GM19099 (cell line): ENCODE results near the gene TTC9C.

Source experiments
- POLR2A ChIP-seq: IDR thresholded peaks from 3 replicates; pipeline ENCODE4 v1.6.1; 2011; ENCODE audit warnings: low read depth; ENCODE audit not compliant: insufficient read length; ENCODE audit errors: extremely low read depth

Gene TTC9C

DNA sequence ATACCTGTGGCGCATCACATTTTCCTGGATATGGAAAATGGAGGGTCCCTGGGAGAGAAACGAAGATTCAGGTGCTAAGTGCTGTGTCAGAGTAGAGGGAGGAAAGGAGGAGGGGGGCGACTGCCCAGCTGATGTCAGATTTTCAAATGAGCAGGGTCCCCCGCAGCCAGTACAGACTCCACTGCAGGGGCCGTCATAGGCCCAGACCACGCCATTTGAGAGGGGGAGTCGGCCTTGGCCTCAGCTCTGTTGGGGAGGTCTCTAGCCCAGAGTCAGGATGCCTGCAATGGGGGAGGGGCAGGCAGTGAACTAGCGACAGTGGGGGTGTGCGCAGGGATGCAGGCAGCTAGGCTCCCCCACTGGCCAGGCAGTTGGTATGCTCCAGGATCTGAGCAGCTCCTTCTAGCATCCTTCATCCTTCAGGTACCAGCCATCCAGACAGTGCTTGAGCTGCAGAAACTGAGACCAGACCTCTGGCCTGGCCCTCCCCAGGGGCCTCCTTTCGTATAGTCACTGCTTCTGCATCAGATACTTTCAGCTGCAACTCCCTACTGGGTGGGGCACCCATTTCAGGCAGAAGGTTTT, 20.9 kb upstream of the TTC9C start, which contains the start of the genes BSCL2 and GNG3:
Gene BSCL2, minus strand, starts transcription at position 148 of the 585 bp plus-strand sequence. CDS start 229 bp downstream, outside the sequence.
Gene GNG3, plus strand, starts transcription at position 400 of the 585 bp plus-strand sequence. CDS start 620 bp downstream, outside the sequence.
- no peak for TF ChIP-seq POLR2A

DNA sequence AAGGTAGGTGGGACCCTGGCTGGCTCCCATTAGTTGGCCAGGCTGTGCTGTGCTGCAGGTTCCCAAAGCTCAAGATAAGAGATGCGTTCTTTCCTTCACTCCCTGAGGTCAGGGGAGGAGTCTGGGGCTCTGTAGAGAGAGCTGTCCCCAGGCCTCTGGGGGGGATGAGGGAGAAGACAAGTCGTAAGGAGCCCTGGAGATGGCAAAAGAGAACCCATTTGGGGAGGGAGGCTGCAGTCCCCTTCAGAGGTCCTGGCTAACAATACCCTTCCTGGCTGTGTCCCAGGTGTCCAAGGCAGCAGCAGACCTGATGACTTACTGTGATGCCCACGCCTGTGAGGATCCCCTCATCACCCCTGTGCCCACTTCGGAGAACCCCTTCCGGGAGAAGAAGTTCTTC, 19.9 kb upstream of the TTC9C start:
- no peak for TF ChIP-seq POLR2A

DNA sequence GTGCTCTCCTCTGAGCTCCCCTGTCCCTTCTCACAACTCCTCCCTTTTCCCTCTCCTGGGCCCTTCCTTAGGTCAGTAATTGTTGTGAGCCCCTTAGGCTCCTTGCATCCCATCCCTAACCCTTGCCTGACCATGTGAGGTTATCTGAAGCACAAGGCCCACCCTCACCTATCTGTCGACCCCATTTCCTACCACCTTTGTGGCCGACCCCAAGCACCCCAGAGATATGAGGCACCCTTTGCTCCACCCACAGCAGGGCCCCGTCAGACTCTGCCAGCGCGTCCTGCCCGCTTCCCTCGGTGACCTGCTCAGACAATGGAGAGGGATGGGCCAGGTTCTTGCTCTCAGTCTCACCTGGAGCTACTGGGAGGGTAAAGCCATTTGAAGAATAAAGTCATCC, 19.5 kb upstream of the TTC9C start:
- no peak for TF ChIP-seq POLR2A

DNA sequence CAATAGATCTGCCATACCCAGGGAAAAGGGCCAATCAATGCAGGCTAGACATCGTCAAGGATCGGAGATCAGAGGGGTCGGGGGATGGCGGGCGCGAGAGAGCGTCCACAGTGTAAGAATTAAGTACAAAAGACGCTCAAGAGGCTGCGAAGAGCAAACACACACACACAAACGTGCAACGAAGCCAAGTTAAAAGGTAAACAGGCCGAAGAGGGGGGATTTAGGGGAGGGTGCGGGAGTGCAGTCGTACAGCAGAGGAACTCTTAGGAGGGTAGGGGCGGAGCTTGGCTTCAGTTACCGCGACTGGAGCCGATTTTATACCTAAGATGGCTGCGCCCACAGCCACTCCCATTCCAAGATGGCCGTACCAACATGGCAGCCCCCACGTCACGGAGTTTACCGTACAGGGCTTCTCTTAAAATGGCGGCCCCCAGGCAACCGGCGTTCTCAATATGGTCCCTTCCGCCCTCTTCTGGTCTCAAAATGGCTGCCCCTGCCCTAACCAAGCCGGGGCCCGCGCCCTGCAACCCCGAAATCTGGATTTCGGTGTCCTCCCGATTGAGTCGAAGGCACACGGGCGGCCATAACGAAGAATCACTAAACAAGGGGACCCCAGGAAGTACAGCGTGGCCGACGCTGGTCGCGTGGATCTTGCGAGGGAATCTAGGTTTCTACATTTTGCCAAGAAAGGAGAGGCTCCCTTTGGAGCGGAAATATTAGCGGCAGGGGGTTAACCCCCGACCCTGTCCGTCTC, 18.9 kb upstream of the TTC9C start:
- peak; percentile 81 for TF ChIP-seq POLR2A

DNA sequence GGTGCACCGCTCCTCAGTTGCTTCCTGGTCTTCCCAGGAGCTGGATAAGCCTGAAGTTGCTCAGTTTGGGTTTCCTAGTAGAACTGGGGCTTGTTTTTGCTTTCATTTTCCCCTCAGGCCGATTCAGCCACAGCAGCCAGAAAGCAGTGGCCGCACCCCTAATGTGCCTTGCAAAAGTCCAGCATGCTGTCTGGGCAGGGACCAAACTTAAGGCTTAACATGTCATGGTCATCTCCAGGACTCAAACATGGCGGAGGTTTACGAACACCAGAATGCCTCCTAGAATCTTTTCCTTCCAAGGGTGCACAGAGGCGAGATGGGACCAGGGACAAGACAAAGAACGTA, 18.3 kb upstream of the TTC9C start:
- TF ChIP-seq POLR2A: no peak

DNA sequence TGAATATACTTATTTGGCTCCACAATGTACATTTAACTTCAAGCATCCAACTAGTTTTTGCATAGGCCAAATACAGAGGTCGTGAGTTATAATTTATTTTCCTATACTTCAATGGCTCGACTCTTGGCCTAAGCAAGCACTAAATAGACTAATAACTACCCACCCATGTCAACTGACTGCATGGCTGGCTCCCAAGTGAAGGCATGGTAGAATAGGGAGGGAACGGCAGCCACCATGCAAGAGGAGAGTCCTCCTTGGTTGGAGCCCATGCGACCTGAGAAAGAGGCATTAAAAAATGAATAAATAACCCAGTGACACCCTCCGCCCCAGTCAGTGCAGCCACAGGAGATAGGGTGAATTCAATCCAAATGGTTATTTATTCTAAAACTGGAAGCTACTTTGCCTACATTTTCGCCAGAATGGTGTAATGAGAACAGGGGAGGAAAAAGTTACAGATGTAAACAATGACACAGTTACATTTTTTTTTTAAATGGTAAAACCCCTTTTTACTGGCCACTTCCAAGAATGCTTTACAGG, 15.9 kb upstream of the TTC9C start:
- no peak for TF ChIP-seq POLR2A

DNA sequence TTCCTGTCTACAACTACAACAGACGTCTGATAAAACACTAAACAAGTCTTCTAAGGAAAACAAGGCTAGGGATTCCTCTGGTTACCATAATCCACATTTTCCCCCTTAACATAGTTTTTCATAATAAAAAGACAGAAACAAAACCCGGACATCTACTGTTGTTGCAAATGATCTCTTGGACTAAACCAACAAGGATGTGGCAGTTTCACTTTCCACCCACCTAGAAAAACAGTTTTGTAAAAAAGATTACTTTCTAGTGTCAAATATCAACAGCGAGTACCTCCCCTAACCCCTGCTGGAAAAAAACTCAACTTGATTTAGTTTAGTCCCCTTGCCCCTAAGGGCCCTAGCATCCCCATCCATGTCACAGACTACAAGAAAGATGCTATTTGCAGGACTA, 15.4 kb upstream of the TTC9C start:
- no peak for TF ChIP-seq POLR2A

DNA sequence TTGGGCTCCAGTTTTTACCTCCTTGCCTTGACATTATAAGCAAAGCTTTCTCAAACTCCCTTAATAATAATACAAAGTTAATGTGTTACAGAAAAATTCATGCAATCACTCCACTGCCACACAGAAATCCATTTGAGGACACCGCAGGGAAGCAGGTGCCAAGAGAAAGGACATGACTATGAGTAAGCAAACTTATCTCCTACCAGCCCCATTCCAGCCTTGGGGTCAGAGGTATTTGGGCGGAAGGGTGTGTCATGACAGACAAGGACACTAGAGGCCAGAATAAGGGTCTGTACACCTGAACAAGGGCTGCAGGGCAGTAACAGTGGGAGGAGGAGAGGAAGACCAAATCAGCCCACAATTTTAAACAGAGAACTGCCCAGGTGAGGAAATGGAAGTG, 14.9 kb upstream of the TTC9C start:
- no peak for TF ChIP-seq POLR2A

DNA sequence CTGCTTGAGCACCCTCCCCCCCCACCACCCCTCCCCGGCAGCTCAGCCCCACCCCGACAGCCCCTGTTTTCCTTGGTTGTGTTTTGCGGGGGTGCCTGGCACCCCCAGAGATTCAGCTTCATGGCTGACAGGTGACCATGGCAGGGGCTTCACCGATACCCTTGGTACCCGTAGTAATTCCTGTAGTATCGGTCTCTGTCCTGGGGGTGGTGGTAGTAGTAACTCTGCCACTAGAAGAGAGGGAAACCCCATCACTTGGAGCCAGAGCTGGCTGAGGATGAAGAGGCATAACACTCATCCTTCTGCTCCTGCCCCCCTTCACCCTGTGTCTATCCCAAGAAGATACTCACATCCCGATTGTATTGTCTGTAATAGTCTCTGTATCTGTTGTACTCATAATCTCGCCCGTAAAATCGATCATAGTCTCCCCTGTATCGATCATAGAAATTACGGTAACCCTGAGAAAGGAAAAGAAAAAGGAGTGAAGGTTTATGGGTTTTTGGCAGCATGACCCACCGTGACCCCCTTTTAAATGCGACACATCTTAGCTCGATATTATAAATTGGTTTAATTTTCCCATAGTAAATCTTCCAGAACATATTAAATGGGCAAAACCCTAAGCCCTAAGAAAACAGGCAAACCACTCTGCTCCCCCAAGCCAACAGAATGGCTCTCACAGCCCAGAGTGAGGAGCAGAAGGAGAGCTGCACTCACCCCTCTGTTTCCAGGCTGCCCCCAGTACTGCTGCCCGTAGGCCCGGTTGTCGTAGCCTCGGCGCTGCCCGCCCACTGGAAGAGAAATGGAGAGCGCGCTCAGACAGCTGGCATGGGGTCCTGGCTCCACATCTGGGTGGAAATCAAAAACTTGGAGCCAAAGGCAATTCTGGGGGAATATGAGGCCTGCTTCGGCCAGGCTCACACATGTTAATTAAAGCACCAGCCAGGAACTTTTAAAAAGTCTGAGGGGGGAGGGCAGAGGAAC, 12.8 kb upstream of the TTC9C start:
- TF ChIP-seq POLR2A: no peak

DNA sequence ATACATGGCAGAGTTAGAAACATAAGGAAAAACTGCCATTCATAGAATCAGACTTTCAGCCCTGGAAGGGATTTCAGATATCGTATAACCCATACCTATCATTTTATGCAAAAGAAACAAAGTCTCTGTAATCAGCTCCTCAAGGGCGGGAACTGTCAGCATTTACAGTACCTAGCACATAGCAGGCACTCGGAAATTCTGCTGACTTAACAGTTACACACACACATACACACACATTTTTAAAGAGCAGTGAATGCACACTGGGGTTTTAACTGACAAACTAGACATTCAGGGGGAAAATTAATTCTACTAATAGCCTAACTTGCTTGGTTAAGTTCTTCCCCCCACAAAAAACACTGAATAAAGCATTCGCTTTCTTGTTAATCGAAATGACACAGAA, 12.1 kb upstream of the TTC9C start:
- TF ChIP-seq POLR2A: no peak

DNA sequence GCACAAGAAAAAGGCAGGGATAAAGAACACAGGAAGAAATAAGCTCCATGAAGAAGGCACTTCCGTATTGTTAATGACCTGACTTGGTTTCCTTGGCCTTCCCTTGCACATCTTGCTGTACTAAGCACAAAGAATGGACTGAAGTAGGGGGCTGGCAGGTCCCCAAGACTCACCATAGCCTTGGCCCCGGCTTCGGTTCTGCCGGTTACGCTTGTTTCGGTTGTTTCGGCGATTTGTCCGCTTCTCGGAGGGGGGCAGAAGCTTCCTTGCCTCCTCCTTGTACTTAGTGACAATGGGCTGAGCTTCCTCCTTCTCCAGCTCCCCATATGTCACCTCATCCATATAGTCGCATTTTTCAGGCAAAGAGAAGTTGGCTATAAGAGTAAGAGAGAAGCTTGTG, 11.5 kb upstream of the TTC9C start:
- no peak for TF ChIP-seq POLR2A

DNA sequence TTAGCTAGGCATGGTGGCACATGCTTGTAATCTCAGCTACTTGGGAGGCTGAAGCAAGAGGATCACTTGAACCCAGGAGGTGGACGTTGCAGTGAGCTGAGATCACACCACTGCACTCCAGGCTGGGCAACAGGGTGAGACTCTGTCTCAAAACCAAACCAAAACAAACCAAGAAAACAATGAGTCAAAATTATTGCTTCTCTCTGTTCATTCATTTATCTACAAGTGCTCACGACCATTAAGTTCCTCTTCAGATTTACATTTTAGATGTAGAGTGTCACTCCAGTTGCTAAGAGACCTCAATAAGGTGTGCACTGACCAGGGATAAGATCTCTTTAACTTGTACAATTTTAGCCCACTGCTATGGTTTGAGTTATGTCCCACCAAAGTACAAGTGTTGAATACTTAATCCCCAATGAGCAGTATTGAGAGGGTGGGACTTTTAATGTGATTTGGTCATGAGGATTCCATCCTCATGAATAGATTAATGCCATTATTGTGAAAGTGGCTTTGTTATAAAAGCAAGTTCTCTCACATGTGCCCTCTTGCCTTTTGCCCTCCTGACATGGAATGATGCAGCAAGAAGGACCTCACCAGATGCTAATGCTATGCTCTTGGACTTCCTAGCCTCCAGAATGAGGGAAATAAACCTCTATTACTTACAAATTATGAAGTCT, 8.8 kb upstream of the TTC9C start:
- no peak for TF ChIP-seq POLR2A

DNA sequence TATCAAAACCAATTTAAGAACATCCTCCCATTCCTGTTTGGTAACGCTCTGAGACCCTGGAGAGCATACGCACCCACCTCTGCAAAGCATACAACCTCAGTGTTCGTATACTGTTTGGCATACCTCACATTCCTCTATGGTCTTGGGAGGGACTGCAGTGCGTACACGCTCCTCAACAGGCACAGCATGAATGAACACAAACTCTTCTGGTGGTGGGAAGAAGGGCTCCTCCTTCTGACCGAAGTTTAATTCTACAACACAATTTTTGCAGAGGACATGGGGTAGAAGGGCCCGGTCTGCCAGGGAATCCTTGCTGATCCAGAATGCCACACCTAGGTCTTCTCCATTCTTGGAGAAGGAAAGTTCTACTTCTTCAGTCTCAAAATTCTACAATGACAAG, 6.3 kb upstream of the TTC9C start:
- TF ChIP-seq POLR2A: no peak

DNA sequence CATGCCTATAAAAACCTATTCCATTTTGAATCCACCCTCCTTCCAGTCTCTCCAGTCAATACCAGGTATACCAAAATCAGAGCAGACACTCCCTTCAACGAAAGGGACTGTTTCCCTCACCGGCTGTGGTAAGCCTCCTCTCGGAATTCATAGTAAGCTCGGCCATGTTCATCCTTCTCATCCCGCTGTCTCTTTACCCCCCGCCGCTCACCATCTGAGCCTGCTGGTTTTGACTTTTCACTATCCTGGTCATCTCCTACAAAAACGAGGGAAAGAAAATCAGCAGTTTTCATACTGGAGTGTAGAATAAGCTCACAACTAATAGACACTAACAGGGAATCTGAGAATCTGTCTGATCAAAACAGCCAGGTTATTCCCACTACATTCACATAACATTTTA, 4.1 kb upstream of the TTC9C start:
- TF ChIP-seq POLR2A: no peak

DNA sequence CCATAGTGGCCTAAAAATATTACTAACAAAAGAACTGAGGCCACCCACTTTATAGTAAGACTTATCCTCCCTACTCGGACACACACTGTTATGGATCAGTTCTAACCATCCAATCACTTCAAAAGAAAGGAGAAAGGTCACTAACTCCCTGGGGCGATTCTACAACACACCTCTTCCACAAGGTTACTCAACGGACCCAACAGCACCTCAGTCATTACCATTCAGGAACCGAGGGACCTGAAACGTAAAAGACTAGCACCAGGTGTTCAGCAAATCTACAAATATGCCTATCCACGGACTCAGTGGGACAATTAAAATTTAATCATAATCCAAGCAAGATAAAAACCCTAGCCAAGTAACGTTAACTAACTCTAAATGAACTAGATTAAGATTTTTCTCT, 2.6 kb upstream of the TTC9C start:
- TF ChIP-seq POLR2A: no peak

DNA sequence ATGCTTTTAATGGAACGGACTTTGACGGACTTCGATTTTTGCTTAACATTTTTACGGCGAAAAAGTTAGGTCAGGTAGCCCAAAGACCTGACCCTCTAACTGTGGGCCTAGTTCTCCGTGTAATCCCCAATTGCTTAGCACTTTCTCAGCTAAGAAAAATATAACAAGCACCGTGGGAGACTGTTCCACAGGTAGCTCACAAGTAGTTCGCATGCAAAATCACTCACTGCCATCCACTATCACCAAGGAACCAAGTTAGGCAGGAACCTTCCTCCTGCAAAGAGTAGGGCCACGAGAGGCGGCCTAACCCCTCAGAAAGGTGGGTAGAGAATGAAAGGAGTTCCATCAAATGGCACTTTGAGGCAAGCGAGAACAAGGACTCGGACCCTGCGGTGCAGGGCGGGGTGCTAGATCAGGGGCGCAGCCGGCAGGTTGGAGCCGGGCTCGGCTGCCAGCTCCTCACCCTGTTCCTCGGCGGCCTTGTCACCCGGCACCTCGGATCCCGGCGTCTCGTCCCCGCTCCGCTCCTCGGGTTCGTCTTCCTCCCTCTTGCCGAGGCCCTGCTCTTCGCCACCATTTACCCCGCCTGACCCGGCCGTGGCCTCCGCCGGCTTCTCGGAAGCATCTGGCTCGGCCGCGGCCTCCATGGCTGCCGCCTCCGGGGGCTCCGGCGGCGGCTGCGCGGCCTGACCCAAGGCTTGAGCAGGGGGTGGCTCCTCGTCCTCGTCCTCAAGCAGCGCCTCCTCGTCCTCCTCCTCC, 2.0 kb upstream of the TTC9C start:
- TF ChIP-seq POLR2A: peak; percentile 22
